ENCODE data around the gene LRRC32. TPM values are rescaled to one million over a fixed set of nuclear protein-coding genes. Genes with fewer than 3 reads are reported as not detected.
"Not testable (repeated sequence)": the region's sequence is repeated elsewhere in the genome, so short reads cannot be mapped to it uniquely, and the experiment has no call there.

Gene LRRC32
- total and polyA plus RNA-seq, 10 of the 15 experiments (the other 5 are each of a cell fraction or from before 2014, with no cell fraction given): 0.56 to 20.8 (median 7.4) TPM

DNA sequence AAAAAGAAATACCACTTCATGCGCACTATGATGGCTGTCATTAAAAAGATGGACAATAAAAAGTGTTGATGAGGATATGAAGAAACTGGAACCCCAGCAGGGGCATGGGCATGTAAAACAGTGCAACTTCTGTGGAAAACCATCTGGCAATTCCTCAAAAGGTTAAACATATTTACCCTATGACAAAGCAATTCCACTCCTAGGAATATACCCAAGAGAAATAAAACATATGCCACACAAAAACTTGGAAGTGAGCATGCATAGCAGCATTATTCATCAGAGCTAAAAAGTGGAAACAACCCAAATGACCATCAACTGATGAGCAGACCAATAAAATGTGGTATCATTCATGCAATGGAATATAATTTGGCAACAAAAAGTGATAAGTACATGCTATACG is 50.1 kb downstream of the LRRC32 start (continued):
- TF ChIP-seq, protein P1, sequence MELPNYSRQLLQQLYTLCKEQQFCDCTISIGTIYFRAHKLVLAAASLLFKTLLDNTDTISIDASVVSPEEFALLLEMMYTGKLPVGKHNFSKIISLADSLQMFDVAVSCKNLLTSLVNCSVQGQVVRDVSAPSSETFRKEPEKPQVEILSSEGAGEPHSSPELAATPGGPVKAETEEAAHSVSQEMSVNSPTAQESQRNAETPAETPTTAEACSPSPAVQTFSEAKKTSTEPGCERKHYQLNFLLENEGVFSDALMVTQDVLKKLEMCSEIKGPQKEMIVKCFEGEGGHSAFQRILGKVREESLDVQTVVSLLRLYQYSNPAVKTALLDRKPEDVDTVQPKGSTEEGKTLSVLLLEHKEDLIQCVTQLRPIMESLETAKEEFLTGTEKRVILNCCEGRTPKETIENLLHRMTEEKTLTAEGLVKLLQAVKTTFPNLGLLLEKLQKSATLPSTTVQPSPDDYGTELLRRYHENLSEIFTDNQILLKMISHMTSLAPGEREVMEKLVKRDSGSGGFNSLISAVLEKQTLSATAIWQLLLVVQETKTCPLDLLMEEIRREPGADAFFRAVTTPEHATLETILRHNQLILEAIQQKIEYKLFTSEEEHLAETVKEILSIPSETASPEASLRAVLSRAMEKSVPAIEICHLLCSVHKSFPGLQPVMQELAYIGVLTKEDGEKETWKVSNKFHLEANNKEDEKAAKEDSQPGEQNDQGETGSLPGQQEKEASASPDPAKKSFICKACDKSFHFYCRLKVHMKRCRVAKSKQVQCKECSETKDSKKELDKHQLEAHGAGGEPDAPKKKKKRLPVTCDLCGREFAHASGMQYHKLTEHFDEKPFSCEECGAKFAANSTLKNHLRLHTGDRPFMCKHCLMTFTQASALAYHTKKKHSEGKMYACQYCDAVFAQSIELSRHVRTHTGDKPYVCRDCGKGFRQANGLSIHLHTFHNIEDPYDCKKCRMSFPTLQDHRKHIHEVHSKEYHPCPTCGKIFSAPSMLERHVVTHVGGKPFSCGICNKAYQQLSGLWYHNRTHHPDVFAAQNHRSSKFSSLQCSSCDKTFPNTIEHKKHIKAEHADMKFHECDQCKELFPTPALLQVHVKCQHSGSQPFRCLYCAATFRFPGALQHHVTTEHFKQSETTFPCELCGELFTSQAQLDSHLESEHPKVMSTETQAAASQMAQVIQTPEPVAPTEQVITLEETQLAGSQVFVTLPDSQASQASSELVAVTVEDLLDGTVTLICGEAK (IDR thresholded peaks at IDR 0.05; ENCODE audit: borderline replicate concordance): no peak
- TF ChIP-seq SIX5 (IDR thresholded peaks at IDR 0.05; ENCODE audit: low read depth, low read length, severe bottlenecking) (no peak), GATAD2B (conservative IDR thresholded peaks at IDR 0.05; ENCODE audit: low read depth) (no peak), MEF2B (IDR thresholded peaks at IDR 0.05; ENCODE audit: partially characterized antibody, poor library complexity, severe bottlenecking) (no peak), BHLHE40 (IDR thresholded peaks at IDR 0.05; ENCODE audit: borderline replicate concordance in 1 of 2, low read depth in 2 of 2, low read length in 1 of 2) (no peak)
- TF ChIP-seq, protein P2, sequence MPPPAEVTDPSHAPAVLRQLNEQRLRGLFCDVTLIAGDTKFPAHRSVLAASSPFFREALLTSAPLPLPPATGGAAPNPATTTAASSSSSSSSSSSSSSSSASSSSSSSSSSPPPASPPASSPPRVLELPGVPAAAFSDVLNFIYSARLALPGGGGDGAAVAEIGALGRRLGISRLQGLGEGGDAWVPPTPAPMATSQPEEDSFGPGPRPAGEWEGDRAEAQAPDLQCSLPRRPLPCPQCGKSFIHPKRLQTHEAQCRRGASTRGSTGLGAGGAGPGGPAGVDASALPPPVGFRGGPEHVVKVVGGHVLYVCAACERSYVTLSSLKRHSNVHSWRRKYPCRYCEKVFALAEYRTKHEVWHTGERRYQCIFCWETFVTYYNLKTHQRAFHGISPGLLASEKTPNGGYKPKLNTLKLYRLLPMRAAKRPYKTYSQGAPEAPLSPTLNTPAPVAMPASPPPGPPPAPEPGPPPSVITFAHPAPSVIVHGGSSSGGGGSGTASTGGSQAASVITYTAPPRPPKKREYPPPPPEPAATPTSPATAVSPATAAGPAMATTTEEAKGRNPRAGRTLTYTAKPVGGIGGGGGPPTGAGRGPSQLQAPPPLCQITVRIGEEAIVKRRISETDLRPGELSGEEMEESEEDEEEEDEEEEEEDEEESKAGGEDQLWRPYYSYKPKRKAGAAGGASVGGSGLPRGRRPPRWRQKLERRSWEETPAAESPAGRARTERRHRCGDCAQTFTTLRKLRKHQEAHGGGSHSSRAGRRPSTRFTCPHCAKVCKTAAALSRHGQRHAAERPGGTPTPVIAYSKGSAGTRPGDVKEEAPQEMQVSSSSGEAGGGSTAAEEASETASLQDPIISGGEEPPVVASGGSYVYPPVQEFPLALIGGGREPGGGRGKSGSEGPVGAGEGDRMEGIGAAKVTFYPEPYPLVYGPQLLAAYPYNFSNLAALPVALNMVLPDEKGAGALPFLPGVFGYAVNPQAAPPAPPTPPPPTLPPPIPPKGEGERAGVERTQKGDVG (CRISPR knock-in tag; IDR thresholded peaks at IDR 0.05): no peak
- TF ChIP-seq, protein P3, sequence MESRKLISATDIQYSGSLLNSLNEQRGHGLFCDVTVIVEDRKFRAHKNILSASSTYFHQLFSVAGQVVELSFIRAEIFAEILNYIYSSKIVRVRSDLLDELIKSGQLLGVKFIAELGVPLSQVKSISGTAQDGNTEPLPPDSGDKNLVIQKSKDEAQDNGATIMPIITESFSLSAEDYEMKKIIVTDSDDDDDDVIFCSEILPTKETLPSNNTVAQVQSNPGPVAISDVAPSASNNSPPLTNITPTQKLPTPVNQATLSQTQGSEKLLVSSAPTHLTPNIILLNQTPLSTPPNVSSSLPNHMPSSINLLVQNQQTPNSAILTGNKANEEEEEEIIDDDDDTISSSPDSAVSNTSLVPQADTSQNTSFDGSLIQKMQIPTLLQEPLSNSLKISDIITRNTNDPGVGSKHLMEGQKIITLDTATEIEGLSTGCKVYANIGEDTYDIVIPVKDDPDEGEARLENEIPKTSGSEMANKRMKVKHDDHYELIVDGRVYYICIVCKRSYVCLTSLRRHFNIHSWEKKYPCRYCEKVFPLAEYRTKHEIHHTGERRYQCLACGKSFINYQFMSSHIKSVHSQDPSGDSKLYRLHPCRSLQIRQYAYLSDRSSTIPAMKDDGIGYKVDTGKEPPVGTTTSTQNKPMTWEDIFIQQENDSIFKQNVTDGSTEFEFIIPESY (IDR thresholded peaks at IDR 0.05): no peak

DNA sequence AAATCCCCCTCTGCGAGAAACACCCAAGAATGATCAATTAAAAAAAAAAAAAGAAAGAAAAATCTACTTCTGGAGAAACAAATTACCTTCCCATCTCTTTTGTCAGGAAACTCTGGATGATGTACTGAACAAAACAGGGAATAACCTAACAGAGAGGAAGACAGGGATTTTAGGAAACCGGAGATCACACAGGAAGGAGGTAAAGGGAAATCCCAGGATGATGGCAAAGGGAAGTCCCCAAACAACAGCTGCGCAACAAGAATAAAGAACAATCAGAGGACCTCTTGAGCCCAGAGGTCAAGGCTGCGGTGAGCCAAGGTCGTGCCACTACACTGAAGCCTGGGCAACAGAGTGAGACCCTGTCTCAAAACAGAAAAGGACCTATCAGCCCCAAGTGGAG is 50.7 kb downstream of the LRRC32 start:
- ChIA-PET CTCF (interaction anchor here (0.7 kb wide), 1 partner anchor 570 kb away, joined by 3 read pairs; no protein-coding TSS in a partner anchor), POLR2A (interaction anchor here (0.7 kb wide), 1 partner anchor 387 kb away, joined by 3 read pairs; no protein-coding TSS in a partner anchor)
- H3K4me1 ChIP-seq (ENCODE audit: control insufficient read depth, insufficient read depth, low read length); H3K79me2 ChIP-seq (ENCODE audit: control insufficient read depth, insufficient read depth, low read length); SMC1A ChIA-PET (ENCODE audit: uncharacterized antibody, unreplicated experiment); H4K20me1 ChIP-seq (ENCODE audit: control insufficient read depth, insufficient read depth); H3K9me3 ChIP-seq (replicated peaks; ENCODE audit: control insufficient read depth, insufficient read depth, low read length); H3K36me3 ChIP-seq (ENCODE audit: control insufficient read depth in 2 of 2, insufficient read depth in 2 of 2, low read length in 1 of 2); H3K4me3 ChIP-seq; FAIRE-seq; RAD21 ChIA-PET (ENCODE audit: unreplicated experiment); BruUV-seq (replicated peaks); H3K9ac ChIP-seq (ENCODE audit: control insufficient read depth, insufficient read depth, low read length); DNase-seq (ENCODE audit: low read depth, low spot score); H3K4me2 ChIP-seq (ENCODE audit: control insufficient read depth, insufficient read depth); H3K27me3 ChIP-seq (replicated peaks in 1 of 2; ENCODE audit: control insufficient read depth in 2 of 2, insufficient read depth in 2 of 2, low read length in 1 of 2); H3K27ac ChIP-seq (ENCODE audit: control insufficient read depth, insufficient read depth); in situ Hi-C loops (cut with MboI); intact Hi-C loops (cut with micrococcal nuclease; ENCODE audit: unreplicated experiment); H2AFZ ChIP-seq (ENCODE audit: control insufficient read depth, low read depth, low read length): not testable (repeated sequence)
- WGBS (ENCODE audit: insufficient coverage, insufficient replicate concordance, low lambda C conversion rate, missing lambda C conversion rate): no CpG with 5 or more reads among the region's 5 CpGs
- peak; percentile 59 for ATAC-seq
